ENCODE results near the gene MAOA. TPM values are rescaled to one million over a fixed set of nuclear protein-coding genes. Genes with fewer than 3 reads are reported as not detected.
"Not testable (repeated sequence)": the region's sequence is repeated elsewhere in the genome, so short reads cannot be mapped to it uniquely, and the experiment has no call there.

MAOA gene
- total RNA-seq, 2 experiments from 2014 or later: 0.21 to 0.60 TPM

- no peak overlapping the region for H3K27ac Mint-ChIP-seq
- no peaks in the 10 kb centered on the region for H3K4me1 Mint-ChIP-seq
- H3K27me3 Mint-ChIP-seq: no peaks in the 10 kb centered on the region
Measured at GRCh38 chrX:43646800-43647199, 9.3 kb upstream of the MAOA start.

GRCh38 chrX:43654431-43655150, 1.5 kb upstream of the MAOA start:
- H3K4me3 Mint-ChIP-seq: peak overlapping the region; percentile 86
- peak; percentile 84 for DNase-seq
- H3K4me1 Mint-ChIP-seq: no peaks in the 10 kb centered on the region
- no peaks in the 10 kb centered on the region for H3K9me3 Mint-ChIP-seq
- no peaks in the 10 kb centered on the region for H3K27me3 Mint-ChIP-seq
- no peaks in the 10 kb centered on the region for H3K36me3 Mint-ChIP-seq
- H3K27ac Mint-ChIP-seq: peak overlapping the region; percentile 99

More at GRCh38 chrX:43646800-43647199, 9.3 kb upstream of the MAOA start:
- Mint-ChIP-seq H3K36me3 (no peaks in the 10 kb centered on the region), H3K4me3 (no peak overlapping the region), H3K9me3 (no peaks in the 10 kb centered on the region)
- no peak for DNase-seq

- Mint-ChIP-seq H3K9me3 (no peaks in the 10 kb centered on the region), H3K4me3 (peak overlapping the region; percentile 86), H3K27me3 (no peaks in the 10 kb centered on the region), H3K4me1 (no peaks in the 10 kb centered on the region), H3K36me3 (no peaks in the 10 kb centered on the region), H3K27ac (no peak overlapping the region)
- DNase-seq: peak; percentile 18
Measured at GRCh38 chrX:43655151-43656004, 721 bp upstream of the MAOA start.

- Mint-ChIP-seq H3K9me3 (no peaks in the 10 kb centered on the region), H3K36me3 (no peaks in the 10 kb centered on the region), H3K27me3 (no peaks in the 10 kb centered on the region), H3K27ac (no peak overlapping the region), H3K4me1 (no peaks in the 10 kb centered on the region), H3K4me3 (no peak overlapping the region)
- DNase-seq: no peak
Measured at GRCh38 chrX:43657671-43658070, 1.6 kb downstream of the MAOA start.

GRCh38 chrX:43661521-43662240, 5.6 kb downstream of the MAOA start:
- Mint-ChIP-seq H3K9me3 (no peaks in the 10 kb centered on the region), H3K36me3 (no peaks in the 10 kb centered on the region), H3K27ac (no peak overlapping the region), H3K27me3 (peaks cover 14% of the 10 kb centered on the region), H3K4me3 (no peak overlapping the region), H3K4me1 (peaks cover 6% of the 10 kb centered on the region)
- DNase-seq: no peak

- no peak for DNase-seq
- Mint-ChIP-seq H3K27me3 (peaks cover 15% of the 10 kb centered on the region), H3K36me3 (no peaks in the 10 kb centered on the region), H3K4me1 (peaks cover 7% of the 10 kb centered on the region), H3K4me3 (no peak overlapping the region), H3K27ac (no peak overlapping the region), H3K9me3 (no peaks in the 10 kb centered on the region)
Measured at GRCh38 chrX:43663173-43663572, 7.1 kb downstream of the MAOA start.

- Mint-ChIP-seq H3K4me1 (peaks cover 7% of the 10 kb centered on the region), H3K27me3 (peaks cover 15% of the 10 kb centered on the region)
Measured at GRCh38 chrX:43664258-43664657, 8.2 kb downstream of the MAOA start.

GRCh38 chrX:43664708-43665107, 8.6 kb downstream of the MAOA start:
- Mint-ChIP-seq H3K4me1 (peaks cover 7% of the 10 kb centered on the region), H3K4me3 (no peak overlapping the region), H3K36me3 (no peaks in the 10 kb centered on the region), H3K27me3 (peaks cover 15% of the 10 kb centered on the region), H3K9me3 (no peaks in the 10 kb centered on the region), H3K27ac (no peak overlapping the region)
- no peak for DNase-seq

More at GRCh38 chrX:43664258-43664657, 8.2 kb downstream of the MAOA start:
- no peaks in the 10 kb centered on the region for H3K36me3 Mint-ChIP-seq
- no peaks in the 10 kb centered on the region for H3K9me3 Mint-ChIP-seq
- H3K27ac Mint-ChIP-seq: no peak overlapping the region
- no peak for DNase-seq
- H3K4me3 Mint-ChIP-seq: no peak overlapping the region

GRCh38 chrX:43666311-43666912, 10.3 kb downstream of the MAOA start:
- no peak overlapping the region for H3K4me3 Mint-ChIP-seq
- no peaks in the 10 kb centered on the region for H3K36me3 Mint-ChIP-seq
- no peak overlapping the region for H3K27ac Mint-ChIP-seq
- DNase-seq: no peak
- peaks cover 7% of the 10 kb centered on the region for H3K4me1 Mint-ChIP-seq
- H3K9me3 Mint-ChIP-seq: no peaks in the 10 kb centered on the region
- peaks cover 15% of the 10 kb centered on the region for H3K27me3 Mint-ChIP-seq

- not testable (repeated sequence) for DNase-seq, H3K4me1 Mint-ChIP-seq, H3K27ac Mint-ChIP-seq, H3K27me3 Mint-ChIP-seq, H3K9me3 Mint-ChIP-seq, H3K4me3 Mint-ChIP-seq, H3K36me3 Mint-ChIP-seq
Measured at GRCh38 chrX:43675965-43676628, 20.0 kb downstream of the MAOA start.

GRCh38 chrX:43676971-43677572, 21.0 kb downstream of the MAOA start:
- no peak overlapping the region for H3K4me3 Mint-ChIP-seq
- DNase-seq: no peak

GRCh38 chrX:43677993-43678392, 21.9 kb downstream of the MAOA start:
- Mint-ChIP-seq H3K27me3 (no peaks in the 10 kb centered on the region), H3K4me3 (no peak overlapping the region), H3K36me3 (no peaks in the 10 kb centered on the region), H3K9me3 (no peaks in the 10 kb centered on the region), H3K4me1 (peaks cover 2% of the 10 kb centered on the region), H3K27ac (no peak overlapping the region)
- DNase-seq: no peak

More at GRCh38 chrX:43676971-43677572, 21.0 kb downstream of the MAOA start:
- H3K9me3 Mint-ChIP-seq: no peaks in the 10 kb centered on the region
- no peaks in the 10 kb centered on the region for H3K27me3 Mint-ChIP-seq
- H3K4me1 Mint-ChIP-seq: peaks cover 2% of the 10 kb centered on the region
- H3K27ac Mint-ChIP-seq: no peak overlapping the region
- no peaks in the 10 kb centered on the region for H3K36me3 Mint-ChIP-seq

GRCh38 chrX:43679058-43679457, 23.0 kb downstream of the MAOA start:
- Mint-ChIP-seq H3K4me1 (peaks cover 2% of the 10 kb centered on the region), H3K27me3 (no peaks in the 10 kb centered on the region), H3K36me3 (no peaks in the 10 kb centered on the region), H3K27ac (no peak overlapping the region), H3K4me3 (no peak overlapping the region), H3K9me3 (no peaks in the 10 kb centered on the region)
- DNase-seq: no peak

- peaks cover 4% of the 10 kb centered on the region for H3K27me3 Mint-ChIP-seq
- H3K9me3 Mint-ChIP-seq: no peaks in the 10 kb centered on the region
- no peaks in the 10 kb centered on the region for H3K36me3 Mint-ChIP-seq
- H3K4me3 Mint-ChIP-seq: no peak overlapping the region
- peaks cover 2% of the 10 kb centered on the region for H3K4me1 Mint-ChIP-seq
- H3K27ac Mint-ChIP-seq: no peak overlapping the region
- no peak for DNase-seq
Measured at GRCh38 chrX:43679778-43680177, 23.7 kb downstream of the MAOA start.
